ENCODE results near the gene PEX5L.

DNA sequence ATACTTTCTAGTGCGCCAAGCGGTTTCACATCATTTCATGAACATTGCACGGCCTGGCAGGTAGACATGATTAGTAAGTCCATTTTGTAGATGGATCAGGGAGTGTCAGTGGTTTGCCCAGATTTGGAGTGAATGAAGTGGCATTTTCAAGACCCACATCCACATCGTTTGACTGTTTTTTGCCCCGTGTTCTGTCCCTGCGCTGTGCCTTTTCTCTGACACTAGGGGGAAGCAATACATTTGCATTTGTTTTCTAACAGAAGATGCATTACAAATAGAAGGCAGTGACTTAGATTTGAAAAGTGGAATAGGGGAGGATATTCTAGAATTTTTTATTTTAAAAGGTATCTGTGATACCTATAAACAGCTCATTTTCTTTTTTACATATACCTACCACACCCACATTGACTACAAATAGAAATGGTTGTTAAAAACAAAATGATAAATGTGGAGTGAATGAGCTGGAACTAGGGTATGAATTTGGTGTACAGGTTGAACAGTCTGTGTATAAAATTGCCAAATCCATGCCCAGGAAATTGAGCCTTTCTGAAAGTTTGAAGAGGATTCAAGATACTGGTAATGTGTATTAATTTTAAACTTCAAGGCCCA is 285.9 kb downstream of the PEX5L start:
- TF ChIP-seq, protein P1, sequence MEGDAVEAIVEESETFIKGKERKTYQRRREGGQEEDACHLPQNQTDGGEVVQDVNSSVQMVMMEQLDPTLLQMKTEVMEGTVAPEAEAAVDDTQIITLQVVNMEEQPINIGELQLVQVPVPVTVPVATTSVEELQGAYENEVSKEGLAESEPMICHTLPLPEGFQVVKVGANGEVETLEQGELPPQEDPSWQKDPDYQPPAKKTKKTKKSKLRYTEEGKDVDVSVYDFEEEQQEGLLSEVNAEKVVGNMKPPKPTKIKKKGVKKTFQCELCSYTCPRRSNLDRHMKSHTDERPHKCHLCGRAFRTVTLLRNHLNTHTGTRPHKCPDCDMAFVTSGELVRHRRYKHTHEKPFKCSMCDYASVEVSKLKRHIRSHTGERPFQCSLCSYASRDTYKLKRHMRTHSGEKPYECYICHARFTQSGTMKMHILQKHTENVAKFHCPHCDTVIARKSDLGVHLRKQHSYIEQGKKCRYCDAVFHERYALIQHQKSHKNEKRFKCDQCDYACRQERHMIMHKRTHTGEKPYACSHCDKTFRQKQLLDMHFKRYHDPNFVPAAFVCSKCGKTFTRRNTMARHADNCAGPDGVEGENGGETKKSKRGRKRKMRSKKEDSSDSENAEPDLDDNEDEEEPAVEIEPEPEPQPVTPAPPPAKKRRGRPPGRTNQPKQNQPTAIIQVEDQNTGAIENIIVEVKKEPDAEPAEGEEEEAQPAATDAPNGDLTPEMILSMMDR (IDR thresholded peaks at IDR 0.05), result peak in 1 of 2 donors; percentile 9
- TF ChIP-seq POLR2AphosphoS5 (IDR thresholded peaks at IDR 0.05), result no peak
- no peak for TF ChIP-seq POLR2A (IDR thresholded peaks at IDR 0.05)
- no peak for TF ChIP-seq EP300 (IDR thresholded peaks at IDR 0.05)

All from suprapubic skin (tissue), 4 donors.